ENCODE results near the gene TEX264.

The TEX264 gene

DNA sequence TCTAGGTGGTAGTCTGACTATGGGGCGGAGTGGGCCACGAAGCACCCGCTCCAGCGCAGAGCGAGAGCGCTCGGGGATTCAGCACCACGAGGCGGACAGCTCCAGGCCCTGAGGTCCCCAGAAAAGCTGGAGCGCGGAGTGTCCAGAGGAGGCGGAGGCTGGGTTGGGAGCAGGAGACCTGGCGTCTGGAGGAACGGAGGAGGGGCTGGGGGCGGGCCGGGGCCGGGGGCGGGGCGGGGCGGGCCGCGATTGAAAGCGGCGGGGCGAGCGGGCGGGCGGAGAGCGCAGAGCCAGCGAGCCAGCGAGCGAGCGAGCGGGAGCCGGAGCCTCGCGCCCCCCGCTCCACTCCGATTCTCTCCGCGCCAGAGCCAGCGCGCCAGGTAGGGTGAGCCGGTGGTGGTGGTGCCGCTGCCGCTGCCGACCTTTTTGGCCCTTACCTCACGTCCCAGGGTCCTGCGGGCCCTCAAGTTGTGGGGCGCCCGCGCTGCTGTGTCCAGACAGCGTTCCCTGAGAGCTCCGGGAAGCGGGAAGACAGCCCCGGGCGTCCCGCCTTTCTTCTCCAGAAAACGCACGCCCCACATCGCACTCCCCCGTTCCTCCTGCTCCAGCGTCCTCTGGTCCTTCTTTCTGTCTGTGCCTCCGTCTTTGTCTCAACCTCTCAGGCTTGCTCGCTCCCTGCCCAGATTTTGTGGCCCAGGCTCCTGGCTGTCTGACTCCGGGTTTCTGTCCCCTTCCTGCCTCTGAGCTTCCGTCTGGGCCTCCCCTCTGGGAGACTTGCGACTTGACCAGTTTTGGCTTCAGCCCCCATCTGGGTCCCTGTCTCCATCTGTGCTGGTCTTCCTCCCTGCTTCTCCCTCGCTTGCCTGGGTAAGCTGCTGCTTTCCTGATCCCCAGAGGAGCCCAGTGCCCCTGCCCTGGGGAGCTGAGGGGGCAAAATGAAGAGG lies 36.0 kb downstream of the TEX264 start, which contains the start of gene GRM2:
TSS of gene GRM2 (plus strand) at position 281 of the 944 bp plus-strand sequence. CDS start 1,916 bp downstream, outside the sequence.
- in situ Hi-C loops (cut with HindIII; ENCODE audit: low pct_unique_long_range_greater_than_20kb, low sequenced_read_pairs), result no loop called here
- DNase-seq (ENCODE audit: low read depth in 1 of 2, low spot score in 1 of 2), result peak; percentile 76 to 86
- no peak for TF ChIP-seq JUND (IDR thresholded peaks at IDR 0.05; ENCODE audit: low read depth)

DNA sequence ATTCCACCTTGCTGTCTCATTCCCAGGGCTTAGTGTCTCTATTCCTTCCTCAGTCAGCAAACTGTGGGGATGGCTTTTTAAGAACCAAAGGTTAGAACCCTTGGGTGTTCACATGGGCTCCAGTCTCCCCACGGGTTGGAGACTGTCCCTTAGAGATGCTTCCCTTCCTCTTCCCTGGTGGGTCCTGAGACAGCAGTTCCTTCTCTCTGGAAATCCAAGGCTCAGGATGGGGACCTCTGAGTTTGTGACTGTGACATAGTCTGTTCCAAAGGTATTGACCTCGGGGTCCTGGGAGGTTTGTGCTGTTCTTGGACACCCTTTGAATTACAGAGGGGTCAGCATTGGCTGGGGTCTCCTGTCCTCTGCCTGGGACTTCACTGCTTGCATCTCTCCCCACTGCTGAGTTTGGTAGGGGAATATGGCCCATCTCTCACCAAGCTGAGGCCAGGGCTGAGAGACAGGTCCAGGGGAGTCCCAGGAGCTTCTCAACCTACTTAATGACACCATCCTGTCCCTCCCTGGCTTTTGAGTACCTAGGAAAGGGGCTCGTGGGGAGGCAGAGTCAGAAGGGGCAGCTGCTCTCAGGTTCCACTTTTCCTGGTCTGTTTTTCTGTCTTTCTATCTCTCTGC lies 37.3 kb downstream of the TEX264 start:
- in situ Hi-C loops (cut with HindIII; ENCODE audit: low pct_unique_long_range_greater_than_20kb, low sequenced_read_pairs), result no loop called here

DNA sequence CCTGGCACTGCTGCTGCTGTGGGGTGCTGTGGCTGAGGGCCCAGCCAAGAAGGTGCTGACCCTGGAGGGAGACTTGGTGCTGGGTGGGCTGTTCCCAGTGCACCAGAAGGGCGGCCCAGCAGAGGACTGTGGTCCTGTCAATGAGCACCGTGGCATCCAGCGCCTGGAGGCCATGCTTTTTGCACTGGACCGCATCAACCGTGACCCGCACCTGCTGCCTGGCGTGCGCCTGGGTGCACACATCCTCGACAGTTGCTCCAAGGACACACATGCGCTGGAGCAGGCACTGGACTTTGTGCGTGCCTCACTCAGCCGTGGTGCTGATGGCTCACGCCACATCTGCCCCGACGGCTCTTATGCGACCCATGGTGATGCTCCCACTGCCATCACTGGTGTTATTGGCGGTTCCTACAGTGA lies 38.0 kb downstream of the TEX264 start:
- TF ChIP-seq JUND (IDR thresholded peaks at IDR 0.05; ENCODE audit: low read depth), result no peak
- in situ Hi-C loops (cut with HindIII; ENCODE audit: low pct_unique_long_range_greater_than_20kb, low sequenced_read_pairs), result no loop called here
- DNase-seq (ENCODE audit: low read depth in 1 of 2, low spot score in 1 of 2), result no peak

More for the DNA sequence above, 37.3 kb downstream of the TEX264 start:
- no peak for DNase-seq (ENCODE audit: low read depth in 1 of 2, low spot score in 1 of 2)
- no peak for TF ChIP-seq JUND (IDR thresholded peaks at IDR 0.05; ENCODE audit: low read depth)

DNA sequence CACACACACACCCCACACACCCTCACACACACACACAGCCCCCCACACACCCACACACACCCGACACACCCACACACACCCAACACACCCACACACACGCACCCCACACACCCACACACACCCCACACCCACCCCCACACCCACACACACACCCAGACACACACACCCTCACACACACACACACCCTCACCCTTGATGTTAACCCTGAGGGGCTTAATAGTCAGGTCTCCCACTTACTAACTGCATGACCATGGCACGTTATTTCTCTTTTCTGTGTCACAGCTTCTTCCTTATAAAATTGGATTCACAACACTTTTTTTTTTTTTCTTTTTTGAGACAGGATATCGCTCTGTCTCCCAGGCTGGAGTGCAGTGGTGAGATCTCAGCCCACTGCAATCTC lies 38.6 kb downstream of the TEX264 start:
- in situ Hi-C loops (cut with HindIII; ENCODE audit: low pct_unique_long_range_greater_than_20kb, low sequenced_read_pairs), result no loop called here
- DNase-seq (ENCODE audit: low read depth in 1 of 2, low spot score in 1 of 2), result no peak
- no peak for TF ChIP-seq JUND (IDR thresholded peaks at IDR 0.05; ENCODE audit: low read depth)

DNA sequence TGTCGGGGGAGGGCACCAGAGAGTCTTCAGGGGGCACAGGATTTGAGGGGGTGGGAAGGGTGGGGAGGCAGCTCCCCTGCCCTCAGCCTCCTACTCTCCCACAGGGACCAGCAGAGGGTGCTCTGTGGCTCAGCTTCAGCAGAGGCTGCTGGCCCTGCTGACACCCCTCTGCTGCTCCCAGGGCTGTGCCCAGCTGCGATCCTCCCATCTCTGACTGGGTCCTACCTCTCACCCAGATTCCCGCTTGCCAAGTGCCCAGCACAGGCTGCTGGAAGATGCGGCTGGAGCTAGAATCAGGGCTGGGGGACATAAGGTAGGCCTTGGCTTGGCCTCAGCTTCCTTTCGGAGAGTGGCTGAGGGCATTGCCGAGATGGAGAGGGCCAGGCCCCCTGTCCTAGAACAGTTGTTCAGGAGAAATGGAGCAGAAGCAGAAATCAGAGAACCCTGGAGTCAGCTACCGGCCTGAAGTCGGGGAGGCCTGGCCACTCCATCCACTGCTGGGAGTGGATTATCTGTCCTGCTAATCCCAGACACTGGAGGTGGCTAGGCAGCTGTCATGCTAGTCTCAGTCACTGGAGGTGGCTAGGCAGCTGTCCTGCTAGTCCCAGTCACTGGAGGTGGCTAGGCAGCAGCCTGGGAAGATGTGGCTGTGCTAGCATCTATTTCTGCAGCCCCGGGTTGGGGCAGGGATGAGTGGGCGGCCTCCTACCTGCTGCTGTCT lies 39.7 kb downstream of the TEX264 start:
- in situ Hi-C loops (cut with HindIII; ENCODE audit: low pct_unique_long_range_greater_than_20kb, low sequenced_read_pairs), result no loop called here
- TF ChIP-seq JUND (IDR thresholded peaks at IDR 0.05; ENCODE audit: low read depth), result no peak
- no peak for DNase-seq (ENCODE audit: low read depth in 1 of 2, low spot score in 1 of 2)

DNA sequence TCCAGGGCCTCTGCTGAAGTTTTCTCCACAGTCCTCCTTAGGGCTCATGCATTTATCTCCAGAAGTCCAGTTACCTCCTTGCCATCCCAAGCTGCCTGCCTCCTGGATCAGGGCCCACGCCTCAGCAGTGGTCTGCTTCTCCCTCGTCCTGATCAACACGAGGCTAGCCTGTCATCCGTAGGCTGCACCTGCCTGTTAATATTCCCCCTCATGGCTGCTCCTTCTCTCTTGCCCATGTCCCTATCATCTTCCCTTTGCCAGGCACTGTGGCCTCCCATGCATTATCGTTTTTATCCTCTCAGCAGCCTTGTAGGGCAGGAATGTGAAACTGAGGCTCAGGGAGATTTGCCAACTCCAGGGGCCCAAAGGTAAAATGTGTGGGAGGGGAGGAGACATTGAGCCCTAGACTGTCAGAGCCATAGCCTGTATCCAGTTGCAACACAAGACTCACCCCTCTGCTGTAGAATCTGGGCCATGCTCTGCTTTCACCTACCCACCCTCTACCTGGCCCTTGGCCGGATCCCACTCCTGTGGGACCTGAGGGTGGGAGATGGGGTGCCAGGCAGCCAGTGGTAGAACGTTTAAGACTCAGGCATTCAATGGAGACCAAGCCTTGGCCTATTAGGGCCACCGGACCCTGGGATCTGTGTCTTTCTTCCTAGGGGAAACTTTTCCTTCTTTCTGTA lies 40.4 kb downstream of the TEX264 start:
- DNase-seq (ENCODE audit: low read depth in 1 of 2, low spot score in 1 of 2), result no peak
- in situ Hi-C loops (cut with HindIII; ENCODE audit: low pct_unique_long_range_greater_than_20kb, low sequenced_read_pairs), result no loop called here
- TF ChIP-seq JUND (IDR thresholded peaks at IDR 0.05; ENCODE audit: low read depth), result no peak

DNA sequence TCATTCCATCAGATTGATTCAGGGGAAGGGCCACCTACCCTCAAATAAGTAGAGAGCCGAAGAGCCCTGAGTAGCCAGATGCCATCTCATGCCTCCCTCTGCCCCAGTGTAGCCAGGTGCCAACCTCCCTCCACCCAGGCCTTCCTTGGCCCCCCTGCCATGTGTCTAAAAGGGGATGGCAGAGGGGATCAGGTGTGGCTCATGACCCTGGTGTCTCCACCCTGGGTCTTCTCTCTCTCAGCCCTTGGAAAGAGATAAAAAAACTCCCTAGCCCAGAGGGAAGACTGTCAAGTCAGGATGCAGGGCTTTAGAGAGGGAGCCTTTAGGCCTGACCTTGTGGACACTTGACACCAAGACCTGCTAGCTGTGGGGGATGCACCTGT lies 41.0 kb downstream of the TEX264 start:
- no peak for TF ChIP-seq JUND (IDR thresholded peaks at IDR 0.05; ENCODE audit: low read depth)
- DNase-seq (ENCODE audit: low read depth in 1 of 2, low spot score in 1 of 2), result no peak
- in situ Hi-C loops (cut with HindIII; ENCODE audit: low pct_unique_long_range_greater_than_20kb, low sequenced_read_pairs), result no loop called here

DNA sequence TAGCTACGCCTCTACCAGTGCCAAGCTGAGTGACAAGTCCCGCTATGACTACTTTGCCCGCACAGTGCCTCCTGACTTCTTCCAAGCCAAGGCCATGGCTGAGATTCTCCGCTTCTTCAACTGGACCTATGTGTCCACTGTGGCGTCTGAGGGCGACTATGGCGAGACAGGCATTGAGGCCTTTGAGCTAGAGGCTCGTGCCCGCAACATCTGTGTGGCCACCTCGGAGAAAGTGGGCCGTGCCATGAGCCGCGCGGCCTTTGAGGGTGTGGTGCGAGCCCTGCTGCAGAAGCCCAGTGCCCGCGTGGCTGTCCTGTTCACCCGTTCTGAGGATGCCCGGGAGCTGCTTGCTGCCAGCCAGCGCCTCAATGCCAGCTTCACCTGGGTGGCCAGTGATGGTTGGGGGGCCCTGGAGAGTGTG lies 41.5 kb downstream of the TEX264 start:
- in situ Hi-C loops (cut with HindIII; ENCODE audit: low pct_unique_long_range_greater_than_20kb, low sequenced_read_pairs), result no loop called here
- no peak for TF ChIP-seq JUND (IDR thresholded peaks at IDR 0.05; ENCODE audit: low read depth)
- no peak for DNase-seq (ENCODE audit: low read depth in 1 of 2, low spot score in 1 of 2)

DNA sequence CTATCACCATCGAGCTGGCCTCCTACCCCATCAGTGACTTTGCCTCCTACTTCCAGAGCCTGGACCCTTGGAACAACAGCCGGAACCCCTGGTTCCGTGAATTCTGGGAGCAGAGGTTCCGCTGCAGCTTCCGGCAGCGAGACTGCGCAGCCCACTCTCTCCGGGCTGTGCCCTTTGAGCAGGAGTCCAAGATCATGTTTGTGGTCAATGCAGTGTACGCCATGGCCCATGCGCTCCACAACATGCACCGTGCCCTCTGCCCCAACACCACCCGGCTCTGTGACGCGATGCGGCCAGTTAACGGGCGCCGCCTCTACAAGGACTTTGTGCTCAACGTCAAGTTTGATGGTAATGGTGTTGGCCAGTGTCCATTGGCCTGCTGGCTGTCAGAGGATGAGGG lies 41.9 kb downstream of the TEX264 start:
- no peak for TF ChIP-seq JUND (IDR thresholded peaks at IDR 0.05; ENCODE audit: low read depth)
- in situ Hi-C loops (cut with HindIII; ENCODE audit: low pct_unique_long_range_greater_than_20kb, low sequenced_read_pairs), result no loop called here
- DNase-seq (ENCODE audit: low read depth in 1 of 2, low spot score in 1 of 2), result no peak

DNA sequence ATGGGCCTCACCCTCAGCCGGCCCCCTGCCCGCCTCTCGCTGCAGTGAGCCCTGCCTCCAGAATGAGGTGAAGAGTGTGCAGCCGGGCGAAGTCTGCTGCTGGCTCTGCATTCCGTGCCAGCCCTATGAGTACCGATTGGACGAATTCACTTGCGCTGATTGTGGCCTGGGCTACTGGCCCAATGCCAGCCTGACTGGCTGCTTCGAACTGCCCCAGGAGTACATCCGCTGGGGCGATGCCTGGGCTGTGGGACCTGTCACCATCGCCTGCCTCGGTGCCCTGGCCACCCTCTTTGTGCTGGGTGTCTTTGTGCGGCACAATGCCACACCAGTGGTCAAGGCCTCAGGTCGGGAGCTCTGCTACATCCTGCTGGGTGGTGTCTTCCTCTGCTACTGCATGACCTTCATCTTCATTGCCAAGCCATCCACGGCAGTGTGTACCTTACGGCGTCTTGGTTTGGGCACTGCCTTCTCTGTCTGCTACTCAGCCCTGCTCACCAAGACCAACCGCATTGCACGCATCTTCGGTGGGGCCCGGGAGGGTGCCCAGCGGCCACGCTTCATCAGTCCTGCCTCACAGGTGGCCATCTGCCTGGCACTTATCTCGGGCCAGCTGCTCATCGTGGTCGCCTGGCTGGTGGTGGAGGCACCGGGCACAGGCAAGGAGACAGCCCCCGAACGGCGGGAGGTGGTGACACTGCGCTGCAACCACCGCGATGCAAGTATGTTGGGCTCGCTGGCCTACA lies 44.4 kb downstream of the TEX264 start:
- no peak for DNase-seq (ENCODE audit: low read depth in 1 of 2, low spot score in 1 of 2)
- in situ Hi-C loops (cut with HindIII; ENCODE audit: low pct_unique_long_range_greater_than_20kb, low sequenced_read_pairs), result no loop called here
- TF ChIP-seq JUND (IDR thresholded peaks at IDR 0.05; ENCODE audit: low read depth), result no peak

DNA sequence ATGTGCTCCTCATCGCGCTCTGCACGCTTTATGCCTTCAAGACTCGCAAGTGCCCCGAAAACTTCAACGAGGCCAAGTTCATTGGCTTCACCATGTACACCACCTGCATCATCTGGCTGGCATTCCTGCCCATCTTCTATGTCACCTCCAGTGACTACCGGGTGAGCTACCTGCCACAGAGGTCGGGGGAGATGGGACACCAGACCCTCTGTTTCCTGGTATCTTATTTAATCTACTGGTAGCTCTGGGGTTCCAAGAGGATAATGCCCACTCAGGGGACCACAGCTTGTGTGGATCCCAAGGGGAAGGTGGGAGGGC lies 44.9 kb downstream of the TEX264 start:
- TF ChIP-seq JUND (IDR thresholded peaks at IDR 0.05; ENCODE audit: low read depth), result no peak
- in situ Hi-C loops (cut with HindIII; ENCODE audit: low pct_unique_long_range_greater_than_20kb, low sequenced_read_pairs), result no loop called here
- no peak for DNase-seq (ENCODE audit: low read depth in 1 of 2, low spot score in 1 of 2)

DNA sequence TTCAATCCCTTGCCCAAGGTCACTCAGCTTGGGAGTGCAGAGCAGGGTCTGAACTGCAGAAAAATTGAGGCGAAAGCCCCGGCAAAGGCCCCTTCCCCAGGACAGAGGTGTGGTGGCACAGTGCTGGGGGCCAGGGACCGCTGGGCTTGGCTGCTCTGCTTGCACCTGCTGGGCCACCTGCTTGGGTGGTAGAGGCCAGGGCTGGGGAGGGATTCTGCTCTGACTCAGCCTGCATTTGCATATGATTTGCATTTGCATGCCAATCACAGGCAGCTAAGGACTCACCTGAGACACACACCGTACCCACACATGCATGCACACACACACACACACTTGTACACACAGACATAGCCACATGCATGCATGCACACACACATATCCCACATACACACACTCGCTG lies 45.8 kb downstream of the TEX264 start:
- in situ Hi-C loops (cut with HindIII; ENCODE audit: low pct_unique_long_range_greater_than_20kb, low sequenced_read_pairs), result no loop called here
- no peak for TF ChIP-seq JUND (IDR thresholded peaks at IDR 0.05; ENCODE audit: low read depth)
- DNase-seq (ENCODE audit: low read depth in 1 of 2, low spot score in 1 of 2), result no peak
